Adrenal gland (tissue), 5 donors: ENCODE measurements around the gene TAP2.

Experiments used
- POLR2A ChIP-seq, 2 donors: fragments of 450-650 bp; IDR thresholded peaks; one replicate each; pipeline ENCODE4 v1.6.1; 2017; ENCODE audit warnings: antibody characterized with exemption in 2 of 2, mild to moderate bottlenecking in 2 of 2, moderate library complexity in 1 of 2
- TF ChIP-seq, protein P1 (sequence below), 6 experiments: fragments of 450-650 bp in 4 of 6; fragments of 200-600 bp in 2 of 6; sonication (generic) in 1 of 6; IDR thresholded peaks; 1 replicate in 5 of 6; 2 replicates in 1 of 6; pipeline versions ENCODE4 v1.5.1 to v1.8.0; 2016 to 2021; ENCODE audit warnings: antibody characterized with exemption in 6 of 6, mild to moderate bottlenecking in 2 of 6, moderate library complexity in 1 of 6
- donor health status: DM: no; HTN: no; CAD: no.

- TF ChIP-seq, protein P1, sequence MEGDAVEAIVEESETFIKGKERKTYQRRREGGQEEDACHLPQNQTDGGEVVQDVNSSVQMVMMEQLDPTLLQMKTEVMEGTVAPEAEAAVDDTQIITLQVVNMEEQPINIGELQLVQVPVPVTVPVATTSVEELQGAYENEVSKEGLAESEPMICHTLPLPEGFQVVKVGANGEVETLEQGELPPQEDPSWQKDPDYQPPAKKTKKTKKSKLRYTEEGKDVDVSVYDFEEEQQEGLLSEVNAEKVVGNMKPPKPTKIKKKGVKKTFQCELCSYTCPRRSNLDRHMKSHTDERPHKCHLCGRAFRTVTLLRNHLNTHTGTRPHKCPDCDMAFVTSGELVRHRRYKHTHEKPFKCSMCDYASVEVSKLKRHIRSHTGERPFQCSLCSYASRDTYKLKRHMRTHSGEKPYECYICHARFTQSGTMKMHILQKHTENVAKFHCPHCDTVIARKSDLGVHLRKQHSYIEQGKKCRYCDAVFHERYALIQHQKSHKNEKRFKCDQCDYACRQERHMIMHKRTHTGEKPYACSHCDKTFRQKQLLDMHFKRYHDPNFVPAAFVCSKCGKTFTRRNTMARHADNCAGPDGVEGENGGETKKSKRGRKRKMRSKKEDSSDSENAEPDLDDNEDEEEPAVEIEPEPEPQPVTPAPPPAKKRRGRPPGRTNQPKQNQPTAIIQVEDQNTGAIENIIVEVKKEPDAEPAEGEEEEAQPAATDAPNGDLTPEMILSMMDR (IDR thresholded peaks at IDR 0.05), result no peak
- TF ChIP-seq POLR2A (IDR thresholded peaks at IDR 0.05), result no peak
Observed at GRCh38 chr6:32814145-32814544, 24.4 kb downstream of the TAP2 start.
